ENCODE results near the gene DCUN1D4.

Gene DCUN1D4

DNA sequence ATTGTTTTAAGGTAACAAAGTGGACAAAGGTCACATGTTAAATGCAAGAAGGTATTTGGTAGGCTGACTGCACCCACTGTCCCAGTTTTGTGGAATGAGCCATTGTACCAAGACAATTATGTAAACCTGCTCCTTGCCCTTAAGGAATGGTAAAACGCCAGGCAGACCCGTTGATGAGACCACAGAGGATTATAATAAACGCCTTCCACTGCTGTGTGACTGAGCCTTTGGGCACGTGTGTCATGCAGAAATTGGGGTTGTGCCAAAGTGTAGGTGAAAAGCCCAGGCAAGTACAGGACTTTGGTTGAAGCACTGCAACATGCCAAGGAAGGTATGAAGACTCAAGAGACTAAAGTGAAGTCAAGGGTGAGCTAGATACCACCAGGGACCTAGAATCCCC is 117.5 kb downstream of the DCUN1D4 start:
- ATAC-seq = no peak
- no peak for DNase-seq (ENCODE audit: low spot score in 2 of 2)
- Mint-ChIP-seq H3K4me3 (no peak overlapping the region), H3K4me1 (no peaks in the 10 kb centered on the region), H3K9me3 (no peaks in the 10 kb centered on the region), H3K36me3 (no peaks in the 10 kb centered on the region), H3K27ac (no peak overlapping the region)

DNA sequence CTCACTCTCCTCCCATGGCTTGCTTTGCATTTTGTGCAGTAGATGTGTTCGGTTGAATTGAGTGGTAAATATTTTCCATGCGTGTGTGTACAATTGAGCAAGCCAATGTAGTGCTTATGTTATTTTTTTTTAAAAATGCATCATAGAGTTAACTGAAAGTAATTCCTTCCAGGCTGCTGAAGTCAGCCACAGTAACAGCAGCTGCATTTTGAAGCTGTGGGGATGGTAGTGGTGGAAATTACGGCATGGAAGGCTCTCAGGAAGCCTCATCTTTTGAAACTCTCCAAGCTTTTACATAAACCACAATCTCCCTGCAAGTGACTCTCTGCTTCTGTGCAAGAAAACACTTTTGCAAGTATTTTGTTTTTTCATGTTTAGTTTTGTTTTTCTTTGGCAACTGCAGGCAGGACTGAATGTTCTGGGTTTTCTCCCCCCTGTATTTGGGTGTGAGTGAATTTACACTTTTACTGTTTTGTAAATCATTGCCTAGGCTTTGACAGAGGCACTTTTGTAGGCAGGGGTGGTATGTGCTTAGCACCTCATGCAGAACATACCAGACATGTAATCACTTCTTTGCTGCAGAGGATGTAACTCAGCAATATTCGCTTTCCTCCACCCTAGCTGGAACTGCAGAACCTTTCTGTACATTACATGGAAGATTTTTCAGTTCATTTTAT is 121.0 kb downstream of the DCUN1D4 start:
- Mint-ChIP-seq H3K4me3 (no peak overlapping the region), H3K4me1 (no peaks in the 10 kb centered on the region), H3K27ac (no peak overlapping the region), H3K9me3 (no peaks in the 10 kb centered on the region), H3K36me3 (no peaks in the 10 kb centered on the region)
- DNase-seq (ENCODE audit: low spot score in 2 of 2) = no peak
- no peak for ATAC-seq

DNA sequence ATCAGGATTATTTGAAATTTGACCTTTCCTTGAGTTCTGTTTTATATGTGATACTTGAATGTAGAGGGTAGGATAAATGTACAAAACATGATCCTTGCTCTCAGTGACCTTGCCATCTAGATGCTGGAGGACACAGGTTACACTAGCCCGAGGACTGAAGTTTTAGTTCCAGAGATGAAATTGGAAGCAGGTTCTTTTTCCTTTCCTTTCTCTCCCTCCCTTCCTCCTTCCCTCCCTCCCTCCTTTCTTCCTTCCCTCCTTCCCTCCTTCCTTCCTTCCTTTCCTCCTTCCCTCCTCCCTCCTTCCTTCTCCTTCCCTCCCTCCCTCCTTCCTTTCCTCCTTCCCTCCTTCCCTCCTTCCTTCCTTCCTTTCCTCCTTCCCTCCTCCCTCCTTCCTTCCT is 122.9 kb downstream of the DCUN1D4 start:
- H3K4me1 Mint-ChIP-seq = no peaks in the 10 kb centered on the region
- no peaks in the 10 kb centered on the region for H3K9me3 Mint-ChIP-seq
- no peak overlapping the region for H3K27ac Mint-ChIP-seq
- no peaks in the 10 kb centered on the region for H3K36me3 Mint-ChIP-seq
- ATAC-seq (no peak), DNase-seq (ENCODE audit: low spot score in 2 of 2) (no peak)
- H3K4me3 Mint-ChIP-seq = no peak overlapping the region

Measured in stimulated activated effector memory CD8-positive, alpha-beta T cell treated with anti-CD3 and anti-CD28 coated beads, Interleukin-12 subunit alpha, Interleukin-12 subunit beta, amount 100 ng/mL, for 72 hours (primary cell).